ENCODE measurements around the gene TRIM8. TPM values are rescaled to one million over a fixed set of nuclear protein-coding genes. Genes with fewer than 3 reads are reported as not detected.

The TRIM8 gene
- total RNA-seq, 1 experiment from 2014 or later, result 91.6 TPM

GRCh38 chr10:102682981-102683380 is 38.7 kb downstream of the TRIM8 start (continued):
- TF ChIP-seq FOSL1 (IDR thresholded peaks at IDR 0.05; ENCODE audit: low read depth) (no peak), CBX3 (IDR thresholded peaks at IDR 0.05; ENCODE audit: low read depth) (no peak), ATF3 (IDR thresholded peaks at IDR 0.05) (no peak), SRF (IDR thresholded peaks at IDR 0.05; ENCODE audit: low read depth) (no peak), ELF1 (IDR thresholded peaks at IDR 0.05; ENCODE audit: borderline replicate concordance, low read depth) (no peak), ZNF274 (IDR thresholded peaks at IDR 0.05; ENCODE audit: low read depth, low read length) (no peak), POLR2A (IDR thresholded peaks at IDR 0.05; ENCODE audit: borderline replicate concordance, extremely low read depth, insufficient read depth, insufficient read length) (no peak)

GRCh38 chr10:102683736-102684135 is 39.5 kb downstream of the TRIM8 start:
- DNase-seq (ENCODE audit: low read depth, low spot score) (no peak), ATAC-seq (no peak)
- H4K20me1 ChIP-seq (ENCODE audit: insufficient read depth), result no peaks in the 10 kb centered on the region
- peaks cover 2 to 5% of the 10 kb centered on the region in 2 experiments; a peak in 2 of 4 replicates for H3K36me3 ChIP-seq (ENCODE audit: control insufficient read depth in 1 of 2, insufficient read depth in 2 of 2, low read length in 2 of 2)
- no peak overlapping the region for H3K4me3 ChIP-seq (replicated peaks in 1 of 2; ENCODE audit: low read depth in 1 of 2, low read length in 2 of 2)
- ChIA-PET RAD21 (ENCODE audit: low non-redundant PET in 1 of 2, low total read pairs in 2 of 2, uncharacterized antibody in 2 of 2, unreplicated experiment in 2 of 2) (no interaction called here), CTCF (interaction anchor here (0.6 kb wide), 1 partner anchor 14 kb away, joined by 3 read pairs; no protein-coding TSS in a partner anchor), POLR2A (interaction anchor here (0.5 kb wide), 1 partner anchor 24 kb away, joined by 4 read pairs; no protein-coding TSS in a partner anchor)
- intact Hi-C loops (cut with micrococcal nuclease), result no loop called here
- H2AFZ ChIP-seq (ENCODE audit: low read depth, low read length, poor library complexity, severe bottlenecking), result no peak overlapping the region
- no peak overlapping the region for H3K27ac ChIP-seq (ENCODE audit: low read depth, low read length)
- H3K9me3 ChIP-seq (ENCODE audit: control insufficient read depth in 1 of 2, insufficient read depth in 1 of 2, low read depth in 1 of 2, low read length in 2 of 2), result no peaks in the 10 kb centered on the region
- no TSS peak for BruUV-seq (replicated peaks)
- TF ChIP-seq POLR2AphosphoS5 (IDR thresholded peaks at IDR 0.05; ENCODE audit: low read depth, low read length), result no peak
- no peak for TF ChIP-seq CEBPB (IDR thresholded peaks at IDR 0.05; ENCODE audit: low read depth)
- TF ChIP-seq EZH2phosphoT487 (IDR thresholded peaks at IDR 0.05; ENCODE audit: borderline replicate concordance), result no peak
- H3K4me2 ChIP-seq (ENCODE audit: low read length), result no peak overlapping the region
- peaks cover 0 to 5% of the 10 kb centered on the region in 2 experiments; a peak in 2 of 4 replicates for H3K4me1 ChIP-seq (ENCODE audit: control insufficient read depth in 1 of 2, insufficient read depth in 2 of 2, low read length in 2 of 2)
- no peaks in the 10 kb centered on the region for H3K79me2 ChIP-seq (ENCODE audit: insufficient read depth, low read length)
- no peak overlapping the region for H3K9ac ChIP-seq (ENCODE audit: low read length)
- H3K27me3 ChIP-seq (ENCODE audit: insufficient read depth, low read length), result no peaks in the 10 kb centered on the region
- no peaks in the 10 kb centered on the region for H3K9me2 ChIP-seq (ENCODE audit: insufficient read depth)
